ENCODE data around the gene GADD45G.
A peak's percentile ranks its signal among the peaks of the same experiment; 100 is the strongest.

The GADD45G gene, protein sequence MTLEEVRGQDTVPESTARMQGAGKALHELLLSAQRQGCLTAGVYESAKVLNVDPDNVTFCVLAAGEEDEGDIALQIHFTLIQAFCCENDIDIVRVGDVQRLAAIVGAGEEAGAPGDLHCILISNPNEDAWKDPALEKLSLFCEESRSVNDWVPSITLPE

DNA sequence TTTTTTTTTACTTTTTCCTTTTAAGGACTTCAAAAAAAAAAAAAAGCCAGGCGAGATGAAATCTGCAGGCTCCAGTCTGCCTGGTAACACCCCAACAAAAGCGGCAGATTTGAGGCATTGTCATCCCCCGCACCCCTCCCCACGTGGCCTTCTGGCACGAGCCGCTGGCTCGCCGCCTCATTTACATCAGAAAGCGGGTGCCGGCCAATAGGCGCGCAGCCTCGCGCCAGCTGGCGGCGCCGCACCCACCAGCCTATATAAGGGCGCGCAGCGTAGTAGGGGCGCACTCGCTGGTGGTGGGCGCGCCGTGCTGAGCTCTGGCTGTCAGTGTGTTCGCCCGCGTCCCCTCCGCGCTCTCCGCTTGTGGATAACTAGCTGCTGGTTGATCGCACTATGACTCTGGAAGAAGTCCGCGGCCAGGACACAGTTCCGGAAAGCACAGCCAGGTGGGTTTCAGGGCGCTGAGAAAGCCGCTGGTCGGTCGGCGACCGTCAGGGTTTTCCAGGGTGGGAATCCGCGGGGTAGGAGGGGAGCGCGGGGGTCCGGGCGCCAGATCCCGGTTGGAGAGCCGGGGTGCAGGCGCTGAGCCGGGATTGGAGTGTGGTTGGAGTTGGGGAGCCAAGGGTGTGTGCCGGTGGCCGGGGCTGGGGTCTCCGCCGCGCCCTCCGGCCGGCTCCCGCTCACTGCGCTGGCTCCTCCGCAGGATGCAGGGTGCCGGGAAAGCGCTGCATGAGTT, at the start of gene GADD45G:
Gene GADD45G (plus strand): TSS at position 284 of the 736 bp plus-strand sequence. CDS start 110 bp downstream, at position 394.
- DNase-seq (ENCODE audit: low spot score), result peak; percentile 25

DNA sequence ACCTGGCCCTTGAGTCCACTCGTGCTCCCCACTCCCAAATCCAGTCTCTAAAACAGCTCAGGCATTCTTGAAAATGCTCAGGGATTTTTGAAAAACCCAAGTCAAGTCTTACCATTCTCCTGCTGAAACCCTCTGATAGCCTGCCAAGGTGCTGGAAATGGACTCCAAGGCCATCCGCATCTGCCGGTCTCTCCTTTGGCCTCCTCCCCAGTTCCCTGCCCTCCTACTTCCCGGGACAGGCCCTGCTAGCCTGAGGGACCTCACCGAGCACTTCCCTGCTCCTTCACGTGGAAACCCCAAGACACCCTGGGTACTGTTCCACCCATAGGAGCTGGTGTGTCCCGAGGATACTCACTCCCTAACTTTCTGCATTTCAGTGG, 49.8 kb upstream of the GADD45G start:
- no peak for DNase-seq (ENCODE audit: low spot score)

DNA sequence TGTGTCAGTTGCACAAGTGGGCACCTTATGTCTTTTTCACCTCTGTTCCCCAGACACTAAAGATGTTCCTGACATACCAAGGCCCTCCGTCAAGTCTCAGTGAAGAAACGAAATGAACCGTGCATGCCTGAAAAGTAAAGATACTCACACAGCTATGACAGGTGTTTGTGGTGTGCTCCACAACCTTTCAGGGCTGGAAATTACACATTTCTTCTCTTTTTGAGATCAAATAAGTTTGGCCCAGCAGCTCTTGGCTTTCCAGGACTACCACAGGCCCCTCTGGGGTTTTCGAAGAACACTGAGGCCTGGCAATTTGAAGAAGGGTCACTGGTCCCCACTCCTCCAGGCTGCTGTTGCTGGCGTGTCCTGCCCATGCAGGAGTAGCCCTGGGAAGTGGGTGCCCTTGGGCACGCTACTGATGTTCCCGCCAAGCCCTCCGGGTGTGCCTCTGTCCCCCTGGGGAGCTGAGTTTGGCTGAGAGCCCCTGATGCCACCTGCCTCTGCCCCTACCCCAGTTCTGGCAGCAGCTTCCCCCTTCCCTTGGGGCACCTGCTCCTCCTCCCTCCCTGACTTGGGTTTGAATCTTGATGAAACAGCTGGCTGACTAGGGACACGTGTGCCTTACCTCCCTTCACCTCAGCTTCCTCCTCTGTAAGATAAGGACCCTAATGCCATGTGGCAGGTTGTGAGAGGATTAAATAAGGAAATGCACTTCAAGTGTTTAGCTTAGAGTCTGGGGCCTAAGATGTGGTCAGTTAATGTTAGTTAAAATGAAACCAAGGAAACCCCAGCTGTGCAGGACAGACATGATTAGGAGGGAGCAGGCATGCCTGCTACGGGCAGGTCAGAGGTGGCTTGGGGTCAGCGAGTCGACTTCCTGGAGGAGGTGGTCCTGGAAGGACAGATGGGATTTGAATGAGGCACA, 49.1 kb upstream of the GADD45G start:
- DNase-seq (ENCODE audit: low spot score), result no peak

DNA sequence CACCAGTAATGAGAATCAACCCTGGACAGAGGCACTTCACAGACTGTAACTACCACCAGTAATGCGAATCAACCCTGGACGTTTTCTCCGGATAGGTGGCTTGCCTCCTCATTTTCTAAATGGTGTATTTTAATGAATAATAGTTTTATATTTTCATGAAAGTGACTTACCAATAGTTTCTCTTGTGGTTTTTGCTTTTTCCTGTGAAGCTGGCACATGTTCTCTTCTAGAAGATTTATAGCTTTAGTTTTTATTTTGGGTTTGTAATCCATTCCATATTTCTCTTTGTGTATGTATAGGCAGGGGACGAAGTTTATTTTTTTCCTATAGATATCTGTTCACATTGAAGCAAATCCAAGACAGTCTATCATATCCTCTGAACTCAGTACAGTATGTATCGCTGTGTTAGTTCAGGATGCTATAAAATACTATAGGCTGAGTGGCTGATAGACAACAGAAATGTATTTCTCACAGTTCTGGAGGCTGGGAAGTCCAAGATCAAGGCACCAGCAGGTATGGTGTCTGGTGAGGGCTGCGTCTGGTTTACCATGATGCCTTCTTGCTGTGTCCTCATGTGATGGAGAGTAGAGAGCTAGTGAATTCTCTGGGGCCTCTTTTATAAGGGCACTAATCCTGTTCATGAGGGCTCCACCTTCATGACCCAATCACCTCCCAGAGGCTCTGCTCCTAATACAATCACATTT, 46.5 kb upstream of the GADD45G start:
- no peak for DNase-seq (ENCODE audit: low spot score)

DNA sequence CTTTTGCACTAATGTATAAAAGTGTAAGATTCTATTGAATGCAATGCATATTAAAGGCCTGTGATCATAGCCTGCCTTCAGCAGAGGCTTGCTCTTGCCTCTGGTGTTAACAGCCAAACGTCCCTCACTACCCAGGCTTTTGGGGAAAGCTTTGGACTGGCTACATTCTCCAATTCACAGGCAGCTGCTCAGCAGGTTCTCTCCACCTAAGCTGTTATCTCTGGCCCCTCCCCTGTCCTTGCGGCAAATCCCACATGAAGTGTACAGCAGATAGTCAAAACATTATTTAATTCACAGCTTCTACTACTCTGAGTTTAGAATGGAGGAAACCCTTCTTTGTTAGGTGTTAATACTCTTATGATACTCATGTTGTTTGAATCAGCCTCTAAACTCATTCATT, 45.9 kb upstream of the GADD45G start:
- no peak for DNase-seq (ENCODE audit: low spot score)

DNA sequence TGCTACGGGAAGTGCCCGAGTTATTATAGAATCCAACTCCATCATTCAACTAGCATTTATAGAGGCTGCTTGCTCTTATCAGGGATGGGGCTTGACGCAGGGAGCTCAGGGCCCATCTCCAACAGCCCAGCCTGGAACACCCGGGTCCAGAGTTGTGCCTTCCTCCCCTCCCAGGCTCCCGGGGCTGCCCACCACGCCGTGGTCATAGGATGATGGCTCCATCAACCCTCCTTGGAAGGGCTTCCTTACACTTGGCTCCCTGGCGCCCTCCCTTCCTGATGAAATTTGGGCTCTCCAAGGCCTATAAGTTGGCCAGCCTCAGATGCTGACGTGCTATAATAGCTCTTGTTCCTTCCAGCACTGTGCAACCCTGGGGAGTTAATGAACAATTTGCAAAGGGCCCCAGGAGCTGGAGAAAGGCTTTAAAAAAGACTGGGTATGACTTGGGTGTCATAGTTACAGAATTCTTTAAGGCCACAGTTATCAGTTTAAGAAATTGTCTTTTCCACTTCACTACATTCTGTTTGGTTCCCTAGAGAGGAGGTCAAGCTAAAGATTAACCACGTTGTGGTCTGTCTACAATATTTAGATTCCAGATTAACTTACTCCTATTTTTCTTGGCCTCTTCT, 42.5 kb upstream of the GADD45G start:
- DNase-seq (ENCODE audit: low spot score), result no peak

DNA sequence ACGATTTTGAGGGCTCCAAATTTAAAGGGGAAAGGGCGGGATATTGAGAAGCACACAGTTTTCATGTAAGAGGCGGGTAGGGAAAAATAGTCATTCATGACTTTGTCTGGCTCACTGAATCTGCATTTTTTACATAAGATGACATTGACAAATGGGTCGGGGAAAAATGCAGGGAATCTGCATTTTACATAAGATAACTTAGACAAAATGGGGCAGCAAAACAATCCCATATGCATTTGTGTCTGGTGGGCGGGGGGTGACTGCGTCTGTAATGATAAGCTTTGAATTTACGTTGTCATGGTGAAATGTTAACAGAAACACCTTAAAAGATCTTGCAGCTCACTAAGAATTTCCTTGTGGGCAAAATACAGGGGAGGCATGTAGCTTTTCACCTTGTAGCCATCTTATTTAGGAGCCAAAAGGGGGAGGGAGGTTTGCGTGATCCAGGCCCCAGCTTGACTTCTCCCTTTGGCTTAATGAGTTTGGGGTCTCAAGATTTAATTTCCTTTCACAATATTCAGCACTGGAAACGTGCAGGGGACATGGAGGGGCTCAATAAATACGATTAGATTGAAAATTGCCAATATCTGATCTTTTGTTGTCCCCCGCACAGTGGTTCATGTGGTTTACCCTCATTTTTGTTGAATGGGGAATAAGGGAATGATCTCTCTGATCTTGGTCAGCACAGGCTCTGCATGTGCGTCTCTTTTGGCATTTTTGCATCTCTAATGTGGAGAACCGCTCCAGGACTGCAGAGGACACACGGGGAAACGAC, 41.1 kb upstream of the GADD45G start:
- no peak for DNase-seq (ENCODE audit: low spot score)

DNA sequence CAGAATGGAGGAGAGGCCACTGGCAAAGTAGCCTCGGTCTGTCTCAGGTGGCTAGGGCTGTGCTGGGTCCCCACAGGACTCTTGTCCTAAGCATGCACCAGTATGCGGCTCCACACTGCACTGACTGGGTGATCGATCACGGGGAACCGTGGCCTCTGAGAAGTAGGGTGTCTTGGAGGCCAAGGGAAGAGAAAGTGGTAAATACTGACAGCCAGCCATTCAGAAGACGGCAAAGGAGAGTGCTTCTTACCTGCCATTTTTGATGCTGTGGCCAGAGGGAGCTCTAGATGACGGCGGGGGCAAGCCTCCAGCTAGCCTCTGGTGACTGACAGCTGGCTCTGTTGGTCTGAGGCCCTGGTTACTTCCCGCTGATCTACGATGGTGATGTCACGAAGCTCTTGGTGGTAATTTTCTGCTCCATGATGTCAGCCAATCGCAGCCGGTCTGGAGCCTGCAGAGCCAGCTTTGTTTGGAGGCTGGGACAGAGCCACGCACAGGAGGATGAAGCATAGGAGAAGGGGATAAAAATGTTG, 40.4 kb upstream of the GADD45G start:
- peak; percentile 27 for DNase-seq (ENCODE audit: low spot score)

DNA sequence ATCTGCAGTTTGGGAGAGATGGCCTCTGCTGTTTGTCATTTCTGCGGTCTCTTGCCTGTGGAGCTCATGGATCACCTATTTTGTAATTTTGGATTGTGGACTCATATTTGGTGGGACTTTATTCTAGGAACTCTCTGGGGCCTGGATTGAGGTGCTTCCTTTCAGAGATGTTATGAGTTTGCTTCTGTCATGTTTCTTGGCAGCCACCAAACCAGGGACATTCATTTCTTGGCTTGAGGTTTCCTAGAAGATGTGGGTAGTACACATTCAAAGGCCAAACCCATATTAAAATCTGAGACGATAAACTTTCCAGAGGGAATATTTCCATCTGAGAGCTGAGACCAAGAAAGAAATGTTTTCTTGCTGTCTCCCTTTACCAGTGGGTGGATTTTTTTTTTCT, 37.2 kb upstream of the GADD45G start:
- no peak for DNase-seq (ENCODE audit: low spot score)

DNA sequence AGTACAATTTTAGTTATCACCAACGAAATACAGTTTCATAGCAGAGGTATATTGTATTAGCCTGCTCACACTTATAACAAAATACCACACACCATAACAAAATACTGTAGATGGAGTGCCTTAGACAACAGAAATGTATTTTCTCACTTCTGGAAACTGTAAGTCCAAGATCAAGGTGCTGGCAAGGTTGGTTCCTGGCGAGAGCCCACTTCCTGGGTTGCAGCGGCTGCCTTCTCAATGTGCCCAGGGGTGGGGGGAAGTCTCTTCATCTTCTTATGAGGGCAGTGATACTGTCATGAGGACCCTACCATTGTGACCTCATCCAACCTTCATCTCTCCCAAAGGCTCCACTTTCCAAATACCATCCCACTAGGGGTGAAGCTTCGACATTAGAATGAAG, 30.5 kb upstream of the GADD45G start:
- DNase-seq (ENCODE audit: low spot score), result no peak

DNA sequence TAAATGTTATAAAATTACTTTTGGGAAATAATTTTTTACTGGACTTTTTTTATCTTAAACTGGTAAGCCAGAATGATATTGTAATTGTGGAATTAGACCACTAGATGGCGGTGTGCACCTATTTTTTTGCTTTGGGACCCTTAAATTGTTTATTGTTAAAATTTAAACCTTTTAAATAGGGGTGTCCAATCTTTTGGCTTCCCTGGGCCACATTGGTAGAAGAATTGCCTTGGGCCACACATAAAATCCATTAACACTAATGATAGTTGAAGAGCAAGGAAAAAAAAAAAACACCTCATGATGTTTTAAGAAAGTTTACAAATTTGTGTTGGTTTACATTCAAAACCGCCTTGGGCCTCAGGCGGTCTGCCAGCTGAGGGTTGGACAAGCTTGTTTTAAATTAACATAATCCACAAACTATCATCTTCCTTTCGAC, 28.4 kb upstream of the GADD45G start:
- peak; percentile 56 for DNase-seq (ENCODE audit: low spot score)

DNA sequence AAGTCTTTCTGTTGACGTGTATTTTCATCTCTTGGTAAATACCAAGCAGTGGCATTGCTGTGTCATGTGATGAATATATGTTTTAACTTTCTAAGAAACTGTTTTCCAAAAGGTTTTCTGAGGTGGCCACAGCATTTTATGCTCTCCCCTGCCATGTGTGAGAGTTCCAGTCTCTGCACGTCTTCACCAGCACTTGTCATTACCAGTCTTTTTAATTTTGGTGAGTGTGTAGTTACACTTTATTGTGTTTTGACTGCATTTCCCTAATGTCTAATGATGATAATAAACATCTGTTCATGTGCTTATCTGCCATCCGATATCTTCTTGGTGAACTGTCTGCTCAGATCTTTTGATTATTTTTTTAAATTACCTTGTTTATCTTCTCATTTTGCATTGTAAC, 27.4 kb upstream of the GADD45G start:
- DNase-seq (ENCODE audit: low spot score), result no peak

DNA sequence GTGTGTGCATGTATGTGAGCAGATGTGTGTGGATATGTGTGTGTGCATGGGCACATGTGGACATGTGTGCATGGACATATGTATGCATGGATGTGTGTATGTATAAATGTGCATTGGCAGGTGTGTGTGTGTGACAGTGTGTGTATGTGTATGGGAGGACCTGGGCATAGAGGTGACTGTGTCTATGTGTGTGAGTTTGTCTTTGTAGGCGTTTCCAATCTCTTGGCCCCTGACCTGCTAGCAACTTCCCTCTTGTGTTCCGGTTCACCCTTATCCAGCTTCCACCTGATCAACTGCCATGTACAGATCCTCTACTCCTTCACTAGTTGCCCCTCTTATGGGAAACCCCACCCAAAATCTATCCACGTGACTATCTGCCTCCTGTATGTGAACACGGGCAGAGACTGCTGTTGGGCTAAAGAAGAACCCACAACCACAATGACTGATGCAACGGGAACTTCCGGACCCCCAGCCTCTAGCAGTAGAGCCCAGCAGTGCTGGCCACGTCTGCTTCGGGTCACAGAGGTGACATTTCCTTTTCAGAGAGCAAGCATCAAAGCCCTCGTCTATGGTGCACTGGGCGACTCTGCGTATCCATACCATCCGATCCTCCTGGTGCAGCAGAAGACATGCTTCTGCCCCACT, 24.9 kb upstream of the GADD45G start:
- DNase-seq (ENCODE audit: low spot score), result no peak

DNA sequence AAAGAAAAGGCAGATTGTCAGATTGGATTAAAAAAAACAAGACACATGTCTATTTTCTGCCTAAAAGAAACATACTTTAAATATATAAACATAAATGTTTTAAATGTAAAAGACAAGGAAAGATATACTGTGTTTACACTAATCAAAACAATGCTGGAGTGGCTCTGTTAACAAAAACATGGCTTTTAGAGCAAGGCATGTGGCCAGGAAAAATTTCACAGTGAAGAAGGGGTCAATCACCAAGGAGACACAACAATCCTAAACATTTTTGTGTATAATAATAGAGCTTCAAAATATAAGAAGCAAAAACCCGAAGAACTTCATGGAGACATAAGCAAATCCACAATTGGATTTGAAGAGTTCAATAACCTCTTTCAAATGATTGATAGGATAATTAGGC, 18.5 kb upstream of the GADD45G start:
- DNase-seq (ENCODE audit: low spot score), result no peak

DNA sequence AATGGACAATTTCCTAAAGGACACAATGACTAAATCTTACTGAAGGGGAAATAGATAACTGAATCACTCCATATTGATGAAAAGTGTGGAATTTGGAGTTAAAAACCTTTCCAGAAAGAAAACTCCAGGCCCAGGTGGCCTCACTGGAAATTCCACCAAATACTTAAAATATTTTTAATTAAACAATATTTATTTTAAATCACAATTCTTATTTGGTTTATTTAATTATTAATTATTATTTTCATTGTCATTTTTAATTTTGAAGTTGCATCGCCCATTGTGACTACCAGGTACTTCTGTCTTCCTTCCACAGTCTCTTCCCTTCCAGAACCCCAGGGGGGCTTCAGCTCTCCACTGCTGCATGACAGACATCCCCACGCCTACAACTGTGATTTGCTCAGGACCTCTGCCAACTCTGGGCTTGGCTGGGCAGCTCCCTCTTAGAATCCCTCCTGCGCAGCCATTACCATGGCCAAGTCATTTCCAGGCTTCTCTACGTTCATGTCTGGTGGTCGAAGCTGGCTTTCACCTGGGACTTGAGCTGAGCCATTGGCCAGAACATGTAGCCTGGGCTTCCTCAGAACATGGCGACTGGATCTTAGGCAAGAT, 16.4 kb upstream of the GADD45G start:
- DNase-seq (ENCODE audit: low spot score), result no peak

DNA sequence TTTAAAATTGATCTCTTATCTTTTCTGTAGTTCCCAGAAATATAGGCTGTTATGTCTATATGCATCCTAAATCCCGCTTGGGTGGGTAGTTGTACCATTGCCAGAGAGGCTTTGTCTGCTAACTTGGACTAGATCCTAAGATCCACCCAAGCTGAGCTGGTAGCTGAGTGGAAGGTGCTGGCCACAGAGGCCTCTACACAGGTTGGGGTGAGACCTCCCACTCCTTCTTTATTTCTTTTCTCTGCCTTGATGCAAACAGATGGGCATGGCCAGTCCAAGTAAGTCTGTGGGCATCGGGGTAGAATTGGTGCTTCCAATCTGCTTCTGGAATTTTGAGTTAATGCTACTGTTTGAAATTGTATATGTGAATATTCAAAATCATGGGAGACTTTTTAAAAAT, 14.4 kb upstream of the GADD45G start:
- DNase-seq (ENCODE audit: low spot score), result no peak

DNA sequence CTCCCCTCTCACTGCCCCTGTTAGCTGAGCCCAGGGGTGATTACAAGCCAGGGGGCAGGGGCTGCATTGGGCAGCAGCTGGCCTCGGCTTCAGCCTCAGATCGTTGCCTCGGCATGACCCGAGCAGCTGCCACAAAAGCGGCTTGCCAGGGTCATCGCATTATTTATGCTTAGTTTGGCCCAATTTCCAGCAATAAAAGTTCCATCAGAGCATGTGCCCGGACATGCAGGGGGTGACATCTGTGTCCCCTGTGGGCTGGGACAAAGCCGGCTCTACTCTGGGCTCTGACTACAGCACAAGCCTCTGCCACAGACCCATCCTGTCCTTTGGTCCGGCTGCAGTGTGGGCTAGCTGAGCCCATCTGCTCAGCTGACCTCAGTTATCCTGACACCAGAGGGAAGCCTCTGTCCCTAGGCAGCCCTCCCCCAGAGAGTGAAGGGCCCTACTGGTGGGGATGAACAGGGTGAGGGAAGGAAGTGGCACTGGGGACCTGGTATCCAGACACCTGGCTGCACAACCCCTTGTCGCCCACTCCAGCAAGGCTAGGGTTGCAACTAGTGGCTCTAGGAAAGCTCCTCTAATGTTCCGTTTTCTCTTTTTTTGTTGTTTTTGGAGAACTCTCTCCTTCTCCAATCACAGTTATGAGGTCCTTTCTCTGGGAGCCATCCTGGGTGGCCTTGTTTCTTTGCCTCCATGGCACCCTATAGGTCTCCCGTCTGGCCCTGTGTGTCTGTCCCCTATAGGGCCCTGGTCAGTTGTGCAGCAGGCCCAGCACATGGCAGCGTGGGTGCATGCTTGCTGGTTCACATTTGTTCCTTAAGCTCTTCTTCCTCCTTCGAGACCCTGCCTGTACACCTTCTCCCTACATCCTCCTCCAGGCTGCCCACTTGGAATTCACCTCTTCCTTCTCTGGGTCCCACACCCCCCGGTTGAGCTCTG, 13.3 kb upstream of the GADD45G start:
- DNase-seq (ENCODE audit: low spot score), result no peak

DNA sequence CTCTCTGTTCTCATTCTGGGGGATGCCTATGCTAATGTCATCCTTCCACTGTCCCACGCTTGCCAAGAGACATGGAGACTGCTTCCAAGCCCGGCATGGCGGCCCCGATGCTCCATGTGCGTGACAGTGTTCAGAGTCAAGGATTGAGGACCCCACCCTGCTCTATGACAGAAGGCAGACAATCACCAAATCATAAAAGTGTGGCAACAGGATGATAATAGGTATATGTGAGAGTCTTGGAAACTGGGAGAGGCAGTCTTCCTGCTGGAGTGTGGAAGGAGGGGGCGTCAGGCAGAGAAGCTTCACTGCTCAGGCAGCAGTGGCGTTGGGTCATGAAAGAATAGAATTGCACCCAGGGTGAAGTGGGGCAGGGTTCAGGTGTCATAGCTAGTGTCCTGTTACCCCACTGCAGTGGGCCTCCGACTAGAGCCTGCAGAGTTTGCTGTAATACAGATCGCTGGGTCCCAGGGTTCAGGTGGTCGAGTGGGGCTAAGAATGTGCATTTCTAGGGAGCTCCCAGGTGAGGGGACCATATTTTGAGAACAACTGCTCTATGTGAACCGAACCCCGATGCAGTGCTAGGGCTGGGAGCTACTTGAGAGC, 12.5 kb upstream of the GADD45G start:
- DNase-seq (ENCODE audit: low spot score), result no peak
